HCT116 (cell line): Measurements from ENCODE around the gene CSTPP1. TPM values are rescaled to one million over a fixed set of nuclear protein-coding genes. Genes with fewer than 3 reads are reported as not detected.

Experiments used
- ATAC-seq: fragments of 200-7000 bp; cut with Tn5 transposase; 2 replicates; pipeline ENCODE4 v1.9.1; 2020; ENCODE audit warnings: mild to moderate bottlenecking, moderate library complexity
- BruUV-seq: library from RNA; stranded (reverse); fragments of 400-500 nt; replicated peaks from 2 replicates; lab custom pipeline; 2021; lab: Mats Ljungman, UMichigan
- CTCF ChIA-PET: fragments of 300-600 bp; sonication (Branson Sonifier 250); formaldehyde crosslinking; loops from one replicate; lab custom pipeline; 2021; ENCODE audit warnings: antibody characterized with exemption; lab: Charles Lee
- POLR2A ChIA-PET: fragments of 300-600, 350-600 bp; sonication (Branson Sonifier 250); formaldehyde crosslinking; loops from one replicate; lab custom pipeline; 2021; ENCODE audit warnings: antibody characterized with exemption; lab: Charles Lee
- RAD21 ChIA-PET, 2 experiments: fragments of 300-600 bp; sonication (Branson Sonifier 250); formaldehyde crosslinking; loops; one replicate each; lab custom pipeline; 2023; ENCODE audit warnings: low total read pairs in 2 of 2; ENCODE audit not compliant: uncharacterized antibody in 2 of 2, unreplicated experiment in 2 of 2, low non-redundant PET in 1 of 2; lab: Charles Lee
- DNase-seq: peaks from one replicate; pipeline ENCODE4 v3.0.0-alpha.2; 2010; ENCODE audit warnings: low read depth, low spot score
- H2AFZ ChIP-seq: fragments of 200-600 bp; shearing (Covaris generic), sonication (generic); 2 replicates; pipeline ENCODE4 v1.6.1; 2017; ENCODE audit warnings: low read depth, mixed run types, mixed read lengths, antibody characterized with exemption, low read length; ENCODE audit not compliant: poor library complexity, severe bottlenecking
- H3K27ac ChIP-seq: 2 replicates; pipeline ENCODE4 v1.5.1; 2012; ENCODE audit warnings: low read depth, low read length
- H3K27me3 ChIP-seq: fragments of 200-600 bp; sonication (generic); 2 replicates; pipeline ENCODE4 v1.6.1; 2016; ENCODE audit warnings: mixed run types, low read length, mixed read lengths; ENCODE audit not compliant: insufficient read depth
- H3K36me3 ChIP-seq, 2 experiments: fragments of 200-500 bp in 1 of 2; fragments of 200-600 bp in 1 of 2; sonication (Bioruptor generic) in 1 of 2; sonication (generic) in 1 of 2; 2 replicates each; pipeline versions ENCODE4 v1.5.1 to v1.6.1; 2014 to 2016; ENCODE audit warnings: low read length in 2 of 2, inconsistent platforms in 1 of 2, mixed read lengths in 1 of 2, mixed run types in 1 of 2; ENCODE audit not compliant: insufficient read depth in 2 of 2, control insufficient read depth in 1 of 2
- H3K4me1 ChIP-seq, 2 experiments: fragments of 200-600 bp in 1 of 2; sonication (generic) in 1 of 2; 2 replicates each; pipeline versions ENCODE4 v1.5.1 to v1.6.1; 2012 to 2017; ENCODE audit warnings: low read length in 2 of 2, inconsistent platforms in 1 of 2, mild to moderate bottlenecking in 1 of 2, mixed read lengths in 1 of 2, mixed run types in 1 of 2, moderate library complexity in 1 of 2; ENCODE audit not compliant: insufficient read depth in 2 of 2, control insufficient read depth in 1 of 2
- H3K4me2 ChIP-seq: fragments of 200-600 bp; sonication (generic); 2 replicates; pipeline ENCODE4 v1.6.1; 2017; ENCODE audit warnings: mixed run types, low read length, mixed read lengths
- H3K4me3 ChIP-seq, 2 experiments: fragments of 200-600 bp in 1 of 2; sonication (generic) in 1 of 2; replicated peaks in 1 of 2; 2 replicates each; pipeline ENCODE4 v1.5.1; 2011 to 2016; ENCODE audit warnings: low read length in 2 of 2, control low read depth in 1 of 2, low read depth in 1 of 2, mild to moderate bottlenecking in 1 of 2, mixed read lengths in 1 of 2, mixed run types in 1 of 2
- H3K79me2 ChIP-seq: fragments of 200-600 bp; sonication (generic); 2 replicates; pipeline ENCODE4 v1.6.1; 2017; ENCODE audit warnings: mild to moderate bottlenecking, mixed run types, low read length, moderate library complexity, mixed read lengths; ENCODE audit not compliant: insufficient read depth
- H3K9ac ChIP-seq: fragments of 200-600 bp; sonication (generic); 2 replicates; pipeline ENCODE4 v1.6.1; 2016; ENCODE audit warnings: low read length, mixed read lengths
- H3K9me2 ChIP-seq: fragments of 200-600 bp; sonication (generic), shearing (Covaris generic); 2 replicates; pipeline ENCODE4 v1.6.1; 2017; ENCODE audit warnings: mixed run types, mild to moderate bottlenecking, moderate library complexity; ENCODE audit not compliant: insufficient read depth
- H3K9me3 ChIP-seq, 2 experiments: fragments of 200-500 bp in 1 of 2; fragments of 200-600 bp in 1 of 2; sonication (Bioruptor generic) in 1 of 2; sonication (generic) in 1 of 2; 2 replicates each; pipeline ENCODE4 v1.6.1; 2014 to 2017; ENCODE audit warnings: low read length in 2 of 2, mixed read lengths in 2 of 2, inconsistent platforms in 1 of 2, low read depth in 1 of 2, mild to moderate bottlenecking in 1 of 2, mixed run types in 1 of 2, moderate library complexity in 1 of 2; ENCODE audit not compliant: control insufficient read depth in 1 of 2, insufficient read depth in 1 of 2
- H4K20me1 ChIP-seq: fragments of 200-600 bp; sonication (generic), shearing (Covaris generic); 2 replicates; pipeline ENCODE4 v1.6.1; 2017; ENCODE audit warnings: mixed run types, mild to moderate bottlenecking, moderate library complexity; ENCODE audit not compliant: insufficient read depth
- ATF3 ChIP-seq: IDR thresholded peaks from 2 replicates; pipeline ENCODE4 v1.6.1; 2012
- JUND ChIP-seq: IDR thresholded peaks from 2 replicates; pipeline ENCODE4 v1.6.1; 2012
- POLR2A ChIP-seq: IDR thresholded peaks from 2 replicates; pipeline ENCODE4 v1.7.0; 2011; ENCODE audit warnings: borderline replicate concordance; ENCODE audit not compliant: insufficient read depth, insufficient read length; ENCODE audit errors: extremely low read depth
- REST ChIP-seq: IDR thresholded peaks from 2 replicates; pipeline ENCODE4 v1.6.1; 2012; ENCODE audit warnings: low read depth
- SRF ChIP-seq: IDR thresholded peaks from 2 replicates; pipeline ENCODE4 v1.6.1; 2012; ENCODE audit warnings: low read depth
- TCF7L2 ChIP-seq: IDR thresholded peaks from 2 replicates; pipeline ENCODE4 v1.7.0; 2011; ENCODE audit warnings: borderline replicate concordance, inconsistent platforms; ENCODE audit not compliant: insufficient read depth, insufficient read length; ENCODE audit errors: extremely low read depth
- intact Hi-C: fragments of 100-400 bp; cut with micrococcal nuclease; formaldehyde crosslinking; loops from 2 replicates; pipeline ENCODE4 v1.10.0; 2022
- total RNA-seq: library from RNA; stranded (reverse); gene quantifications from one replicate; pipeline ENCODE4 v1.2.1, GENCODE V29; 2021; ENCODE audit not compliant: unreplicated experiment

The CSTPP1 gene
- total RNA-seq, 1 experiment from 2014 or later, result 24.7 TPM

GRCh38 chr11:47154616-47155570 lies 218.3 kb downstream of the CSTPP1 start:
- ATAC-seq, result no peak
- BruUV-seq, result no TSS peak
- intact Hi-C loops, result no loop called here
- Histone ChIP-seq H3K36me3 (no peaks in the 10 kb centered on the region; a peak in 1 of 4 replicates), H3K27ac (no peak overlapping the region), H3K9ac (no peak overlapping the region), H3K9me2 (no peaks in the 10 kb centered on the region), H3K4me3 (no peak overlapping the region), H4K20me1 (no peaks in the 10 kb centered on the region), H2AFZ (no peak overlapping the region), H3K9me3 (no peaks in the 10 kb centered on the region), H3K4me1 (no peaks in the 10 kb centered on the region), H3K4me2 (no peak overlapping the region), H3K27me3 (no peaks in the 10 kb centered on the region), H3K79me2 (no peaks in the 10 kb centered on the region)
- POLR2A ChIA-PET, result no interaction called here
- CTCF ChIA-PET, result interaction anchor here (1.0 to 2.4 kb wide), 3 partner anchors 105 to 263 kb away, joined by 3 to 16 read pairs (median 4); no protein-coding TSS in a partner anchor
- no peak for DNase-seq
- RAD21 ChIA-PET, result interaction anchor here in 1 of 2 experiments (1.8 kb wide), 1 partner anchor 200 kb away, joined by 3 read pairs; no protein-coding TSS in a partner anchor
- TF ChIP-seq TCF7L2 (no peak), ATF3 (no peak), POLR2A (no peak), SRF (no peak), JUND (no peak), REST (no peak)
